Choroid plexus epithelial cell (primary cell): ENCODE data around the gene CDKN1C.

Experiments used
- DNase-seq: peaks from one replicate; pipeline ENCODE4 v3.0.0-alpha.2; 2010; ENCODE audit warnings: low read depth
- H3K4me3 ChIP-seq: 2 replicates; pipeline ENCODE4 v1.5.1; 2011; ENCODE audit warnings: low read depth, mild to moderate bottlenecking, control low read depth, low read length, moderate library complexity
- TF ChIP-seq, protein P1 (sequence below): conservative IDR thresholded peaks from 2 replicates; pipeline ENCODE4 v1.5.1; 2011; ENCODE audit warnings: low read depth, mild to moderate bottlenecking, control low read depth, inconsistent platforms, low read length, moderate library complexity

Gene CDKN1C

DNA sequence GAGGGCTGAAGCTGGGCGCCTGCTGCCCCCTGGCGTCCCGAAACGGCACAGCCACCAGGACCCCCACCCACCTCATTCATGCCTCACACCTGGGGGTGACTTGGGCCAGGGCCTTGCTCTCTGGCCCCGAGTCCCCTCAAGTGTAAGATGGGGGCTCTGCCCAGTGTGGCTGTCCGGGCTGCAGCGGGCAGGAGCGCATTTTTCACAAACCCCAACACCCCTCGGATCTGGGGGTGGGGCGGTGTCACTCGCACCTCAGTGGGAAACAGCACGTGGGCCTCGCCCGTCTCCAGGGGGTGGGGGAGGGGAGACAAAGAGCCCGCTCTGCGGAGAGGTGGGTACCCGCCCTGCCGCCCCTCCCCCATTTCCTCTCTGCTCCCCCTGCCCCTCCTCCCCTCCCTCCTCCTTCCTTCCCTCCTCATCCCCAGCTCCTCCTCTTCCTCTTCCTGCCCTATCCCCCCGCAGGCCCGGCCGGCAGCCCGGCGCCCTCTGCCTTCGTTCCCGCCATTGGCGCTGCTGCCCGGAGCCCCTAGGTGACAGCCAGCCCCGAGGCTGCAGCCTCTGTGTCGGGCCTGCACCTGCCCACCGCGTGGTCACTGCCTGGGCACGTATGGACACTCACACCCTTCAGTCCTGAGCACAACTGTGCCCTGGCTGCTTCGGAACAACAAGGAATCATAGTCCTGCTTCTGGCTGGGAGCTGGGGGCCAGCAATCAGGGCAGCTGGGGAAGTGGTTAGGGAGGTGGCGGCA is 6.8 kb upstream of the CDKN1C start:
- peak; percentile 53 for DNase-seq
- TF ChIP-seq, protein P1, sequence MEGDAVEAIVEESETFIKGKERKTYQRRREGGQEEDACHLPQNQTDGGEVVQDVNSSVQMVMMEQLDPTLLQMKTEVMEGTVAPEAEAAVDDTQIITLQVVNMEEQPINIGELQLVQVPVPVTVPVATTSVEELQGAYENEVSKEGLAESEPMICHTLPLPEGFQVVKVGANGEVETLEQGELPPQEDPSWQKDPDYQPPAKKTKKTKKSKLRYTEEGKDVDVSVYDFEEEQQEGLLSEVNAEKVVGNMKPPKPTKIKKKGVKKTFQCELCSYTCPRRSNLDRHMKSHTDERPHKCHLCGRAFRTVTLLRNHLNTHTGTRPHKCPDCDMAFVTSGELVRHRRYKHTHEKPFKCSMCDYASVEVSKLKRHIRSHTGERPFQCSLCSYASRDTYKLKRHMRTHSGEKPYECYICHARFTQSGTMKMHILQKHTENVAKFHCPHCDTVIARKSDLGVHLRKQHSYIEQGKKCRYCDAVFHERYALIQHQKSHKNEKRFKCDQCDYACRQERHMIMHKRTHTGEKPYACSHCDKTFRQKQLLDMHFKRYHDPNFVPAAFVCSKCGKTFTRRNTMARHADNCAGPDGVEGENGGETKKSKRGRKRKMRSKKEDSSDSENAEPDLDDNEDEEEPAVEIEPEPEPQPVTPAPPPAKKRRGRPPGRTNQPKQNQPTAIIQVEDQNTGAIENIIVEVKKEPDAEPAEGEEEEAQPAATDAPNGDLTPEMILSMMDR, result peak; percentile 92
- H3K4me3 ChIP-seq, result peak overlapping the region; percentile 56

DNA sequence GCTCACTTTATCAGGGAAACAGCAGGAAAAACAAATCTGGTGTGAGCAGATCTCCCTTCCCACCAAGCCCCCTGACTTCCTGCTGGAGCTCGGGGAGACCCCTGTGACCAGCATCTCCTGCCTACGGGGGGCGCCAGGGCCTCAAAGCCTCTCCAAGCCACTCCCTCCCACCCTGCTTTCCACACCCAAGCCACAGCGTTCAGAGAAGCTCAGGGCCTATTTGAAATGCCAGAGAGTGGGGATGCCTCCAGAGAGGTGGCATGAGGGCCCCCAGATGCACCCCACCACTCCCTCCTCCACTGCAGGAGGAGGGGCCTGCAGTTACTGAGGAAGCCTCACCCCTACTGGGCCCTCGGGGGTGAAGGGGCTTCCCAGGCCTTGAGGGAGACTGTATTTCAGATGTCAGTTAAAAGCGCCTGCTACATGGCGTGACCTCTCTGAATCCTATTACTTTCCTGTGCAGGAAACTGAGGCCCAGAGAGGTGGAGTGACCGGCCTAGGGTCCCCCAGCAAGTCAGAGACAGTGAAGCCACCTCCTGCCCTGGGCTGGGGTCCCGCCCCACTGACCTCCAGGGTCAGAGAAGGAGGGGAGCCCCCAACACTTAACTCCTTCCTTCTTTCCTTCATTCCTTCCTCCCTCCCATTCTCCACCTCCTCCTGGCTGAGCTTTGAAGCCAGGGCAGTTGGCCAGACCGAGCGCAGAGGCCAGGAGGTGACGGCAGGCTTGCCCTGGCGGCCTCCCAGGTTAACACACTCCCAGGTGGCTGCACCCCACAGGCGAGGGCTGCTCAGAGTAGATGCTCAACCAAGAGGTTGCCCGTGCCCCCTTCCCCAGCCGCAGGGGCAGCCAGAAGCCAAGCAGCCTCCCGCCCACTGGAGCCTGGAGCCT is 6.0 kb upstream of the CDKN1C start:
- H3K4me3 ChIP-seq, result peak overlapping the region; percentile 56
- TF ChIP-seq, protein P1, result peak; percentile 11
- DNase-seq, result peak; percentile 28

DNA sequence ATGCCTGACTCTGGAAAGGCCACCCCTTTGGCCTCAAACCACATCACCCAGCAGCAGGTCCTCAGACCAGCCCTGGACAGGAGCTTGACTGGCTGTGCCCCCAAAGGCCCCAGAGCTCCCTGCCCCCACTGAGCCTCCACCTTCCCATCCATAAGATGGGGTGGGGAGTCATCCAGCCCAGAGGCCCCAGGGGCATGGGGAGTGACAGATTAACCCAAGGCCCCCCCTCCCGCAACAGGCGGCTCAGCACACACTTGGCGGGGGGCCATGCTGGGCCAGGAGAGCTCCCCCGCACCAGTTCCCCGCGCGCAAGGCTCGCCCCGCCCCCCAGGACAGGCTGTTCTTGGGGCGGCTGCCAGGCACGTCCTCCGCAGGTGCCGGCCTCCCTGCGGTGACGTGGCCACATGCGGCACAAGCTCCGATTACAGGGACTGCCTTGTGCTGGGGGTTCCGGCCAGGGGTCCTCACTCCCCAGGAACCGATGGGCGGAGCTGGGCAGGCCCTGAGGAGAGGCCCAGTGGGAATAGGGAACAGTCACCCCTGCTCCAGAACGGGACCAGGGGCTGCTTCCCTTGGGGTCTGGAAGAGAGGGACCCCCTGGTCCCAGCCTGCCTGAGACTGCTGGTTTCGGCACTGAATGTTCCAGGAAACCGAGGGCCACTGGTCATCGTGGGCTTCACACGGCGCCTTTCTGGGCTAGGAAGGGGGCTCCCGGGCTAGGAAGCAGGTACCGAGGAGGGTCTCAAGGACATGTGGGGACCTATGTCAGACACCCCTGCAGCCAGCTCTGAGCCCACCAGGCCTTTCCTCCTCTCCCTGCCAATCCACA is 5.1 kb upstream of the CDKN1C start:
- DNase-seq, result peak; percentile 67
- TF ChIP-seq, protein P1, result no peak
- H3K4me3 ChIP-seq, result no peak overlapping the region

DNA sequence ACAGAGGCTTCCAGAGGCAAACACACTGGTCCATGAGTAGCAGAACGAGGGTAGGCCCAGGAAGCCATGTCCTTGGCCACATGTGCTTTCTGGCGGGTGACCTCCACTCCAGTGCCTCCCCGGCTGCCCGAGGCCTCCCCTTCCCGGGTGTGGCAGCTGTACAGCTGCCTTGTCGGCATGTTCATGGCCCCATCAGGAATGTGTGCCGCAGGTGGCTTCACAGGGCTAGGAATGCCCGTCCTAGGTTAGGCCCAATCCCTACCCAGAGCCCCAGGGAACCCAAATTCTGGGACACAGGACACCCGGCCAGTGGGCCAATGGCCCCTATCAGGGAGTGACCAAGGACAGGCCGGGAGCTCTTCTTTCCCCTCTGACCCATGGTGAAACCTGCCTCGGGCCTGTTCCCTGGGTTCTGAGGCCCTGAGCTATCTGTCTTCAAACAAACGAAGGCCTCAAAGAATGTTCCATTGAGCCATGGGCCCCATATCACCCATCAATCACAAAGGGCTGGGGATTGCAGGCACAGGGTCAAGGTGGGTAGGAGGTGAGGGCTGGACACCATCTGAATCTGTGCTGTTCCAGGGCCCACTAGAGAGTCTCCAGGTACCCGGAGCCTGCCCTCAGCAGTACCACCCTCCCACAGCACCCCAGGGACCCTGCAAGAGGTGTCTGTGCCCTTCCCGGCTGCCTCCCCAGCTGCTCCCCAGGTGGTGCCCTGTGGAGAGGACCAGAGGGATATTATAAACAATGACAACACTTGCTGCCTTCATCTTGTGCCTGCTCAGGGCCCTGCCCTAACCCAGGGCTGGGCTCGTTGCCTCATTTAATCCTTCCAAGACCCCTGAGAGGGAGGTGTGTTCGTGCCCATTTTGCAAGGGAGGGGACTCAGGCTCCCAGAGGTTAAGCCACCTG is 4.0 kb upstream of the CDKN1C start:
- no peak overlapping the region for H3K4me3 ChIP-seq
- TF ChIP-seq, protein P1, result no peak
- DNase-seq, result no peak

DNA sequence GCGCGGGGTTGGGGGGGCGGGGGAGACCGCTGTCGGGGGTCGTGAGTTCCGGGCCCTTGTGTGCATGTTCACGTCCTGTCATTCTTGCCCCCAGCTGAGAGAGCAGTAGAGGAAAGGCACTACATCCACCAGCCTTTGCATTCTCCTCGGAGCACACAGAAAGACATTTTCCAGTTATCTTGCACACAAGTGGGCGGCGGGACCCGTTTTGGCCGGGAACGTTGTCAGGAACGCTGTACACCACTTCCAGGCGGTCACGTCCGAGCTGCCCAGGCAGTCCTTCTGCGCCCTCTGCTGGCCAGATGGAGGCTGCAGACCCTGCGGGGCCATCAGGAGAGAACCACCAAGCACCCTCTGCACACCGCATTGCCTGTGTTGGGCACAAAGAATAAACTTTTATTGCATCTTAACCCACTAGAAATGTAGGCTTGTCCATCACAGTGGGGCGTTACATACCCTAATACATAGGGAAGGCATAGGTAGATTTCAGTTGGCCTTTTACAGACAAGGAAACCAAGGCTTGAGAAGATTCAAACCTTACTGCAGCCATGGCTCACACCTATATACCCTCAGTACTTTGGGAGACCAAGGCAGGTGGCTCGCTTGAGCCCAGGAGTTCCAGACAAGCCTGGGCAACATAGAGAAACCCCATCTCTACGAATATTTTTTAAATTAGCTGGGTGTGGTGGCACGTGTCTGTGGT is 2.8 kb upstream of the CDKN1C start:
- H3K4me3 ChIP-seq, result no peak overlapping the region
- DNase-seq, result peak; percentile 92
- TF ChIP-seq, protein P1, result peak; percentile 100
